Astrocyte (in vitro differentiated cells and primary cell): Measurements from ENCODE around the gene HBG2. TPM values are rescaled to one million over a fixed set of nuclear protein-coding genes. Genes with fewer than 3 reads are reported as not detected.
A peak's percentile ranks its signal among the peaks of the same experiment; 100 is the strongest.

Experiments
- DNase-seq: peaks from one replicate; pipeline ENCODE4 v3.0.0-alpha.2; 2010; ENCODE audit warnings: low read depth
- FAIRE-seq: peaks from 2 replicates; lab custom pipeline; 2011; peaks lifted over from hg19 to GRCh38; lab: Jason Lieb, UNC
- H2AFZ ChIP-seq: 2 replicates; pipeline ENCODE4 v1.6.0; 2012; ENCODE audit warnings: low read depth, low read length, inconsistent platforms
- H3K27ac ChIP-seq: 2 replicates; pipeline ENCODE4 v1.5.1; 2011; ENCODE audit warnings: low read depth, low read length, inconsistent platforms
- H3K27me3 ChIP-seq: 2 replicates; pipeline ENCODE4 v1.6.0; 2011; ENCODE audit warnings: low read length, inconsistent platforms; ENCODE audit not compliant: insufficient read depth
- H3K36me3 ChIP-seq: 2 replicates; pipeline ENCODE4 v1.5.1; 2011; ENCODE audit warnings: low read length, inconsistent platforms; ENCODE audit not compliant: insufficient read depth
- H3K4me1 ChIP-seq: 2 replicates; pipeline ENCODE4 v1.5.1; 2011; ENCODE audit warnings: low read length, inconsistent platforms; ENCODE audit not compliant: insufficient read depth
- H3K4me2 ChIP-seq: 2 replicates; pipeline ENCODE4 v1.6.0; 2012; ENCODE audit warnings: low read length, inconsistent platforms
- H3K4me3 ChIP-seq: 2 replicates; pipeline ENCODE4 v1.5.1; 2011; ENCODE audit warnings: low read depth, mild to moderate bottlenecking, low read length, inconsistent platforms; ENCODE audit not compliant: insufficient read depth
- H3K79me2 ChIP-seq: 2 replicates; pipeline ENCODE4 v1.6.0; 2012; ENCODE audit warnings: mild to moderate bottlenecking, low read length, inconsistent platforms; ENCODE audit not compliant: insufficient read depth
- H3K9ac ChIP-seq: 2 replicates; pipeline ENCODE4 v1.6.0; 2012; ENCODE audit warnings: mild to moderate bottlenecking, low read length, inconsistent platforms
- H3K9me3 ChIP-seq: 2 replicates; pipeline ENCODE4 v1.5.1; 2012; ENCODE audit warnings: low read depth, mild to moderate bottlenecking, low read length, inconsistent platforms; ENCODE audit not compliant: insufficient read depth
- H4K20me1 ChIP-seq: 2 replicates; pipeline ENCODE4 v1.6.0; 2012; ENCODE audit warnings: low read length, inconsistent platforms; ENCODE audit not compliant: insufficient read depth
- H3K27ac Mint-ChIP-seq: one replicate; pipeline ENCODE4 v1.8.0; 2021; ENCODE audit warnings: mild to moderate bottlenecking, mixed read lengths; ENCODE audit not compliant: unreplicated experiment
- H3K27me3 Mint-ChIP-seq: one replicate; pipeline ENCODE4 v1.8.0; 2021; ENCODE audit warnings: low read depth, mixed read lengths; ENCODE audit not compliant: unreplicated experiment
- H3K36me3 Mint-ChIP-seq: one replicate; pipeline ENCODE4 v1.8.0; 2021; ENCODE audit warnings: low read depth, mixed read lengths; ENCODE audit not compliant: unreplicated experiment
- H3K4me1 Mint-ChIP-seq: one replicate; pipeline ENCODE4 v1.8.0; 2021; ENCODE audit warnings: low read depth, mixed read lengths; ENCODE audit not compliant: unreplicated experiment
- H3K4me3 Mint-ChIP-seq: one replicate; pipeline ENCODE4 v1.8.0; 2021; ENCODE audit warnings: mild to moderate bottlenecking, moderate library complexity, mixed read lengths; ENCODE audit not compliant: unreplicated experiment
- H3K9me3 Mint-ChIP-seq: one replicate; pipeline ENCODE4 v1.8.0; 2021; ENCODE audit warnings: mild to moderate bottlenecking, mixed read lengths; ENCODE audit not compliant: unreplicated experiment
- EZH2 ChIP-seq: IDR thresholded peaks from 2 replicates; pipeline ENCODE4 v1.6.1; 2012; ENCODE audit warnings: mild to moderate bottlenecking, low read length, inconsistent platforms; ENCODE audit not compliant: insufficient read depth
- total RNA-seq: library from RNA; stranded (reverse); gene quantifications from 2 replicates; pipeline ENCODE4 v1.2.1, GENCODE V29; 2021
- TF ChIP-seq, protein P1 (sequence below): IDR thresholded peaks from 2 replicates; pipeline ENCODE4 v1.5.1; 2011; ENCODE audit warnings: low read depth, mild to moderate bottlenecking, inconsistent platforms, low read length, moderate library complexity; ENCODE audit not compliant: insufficient read depth

Gene HBG2
- total RNA-seq, 1 donor from 2014 or later = not detected

DNA sequence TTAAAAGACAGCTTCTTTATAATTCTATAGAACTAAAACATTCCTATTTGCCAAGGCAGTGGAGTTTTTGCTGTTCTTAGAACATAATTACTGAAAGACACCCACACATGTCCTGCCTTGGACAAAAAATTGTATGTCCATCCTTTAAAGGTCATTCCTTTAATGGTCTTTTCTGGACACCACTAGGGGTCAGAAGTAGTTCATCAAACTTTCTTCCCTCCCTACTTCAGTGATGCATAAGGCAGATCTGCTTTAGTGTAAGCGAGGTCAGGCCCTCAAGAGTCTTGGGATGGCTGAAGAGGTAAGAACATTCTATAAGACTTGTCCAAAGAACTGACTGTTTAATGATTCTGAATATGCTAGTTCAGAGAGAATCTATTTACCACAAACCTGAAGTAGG lies 49.8 kb downstream of the HBG2 start:
- no peak overlapping the region for H3K4me2 ChIP-seq
- no peaks in the 10 kb centered on the region for H3K79me2 ChIP-seq
- no peaks in the 10 kb centered on the region for H3K4me1 ChIP-seq
- H3K27ac ChIP-seq = no peak overlapping the region
- DNase-seq (peak; percentile 45), FAIRE-seq (peak; percentile 87)
- H4K20me1 ChIP-seq = no peaks in the 10 kb centered on the region
- Mint-ChIP-seq H3K27me3 (no peaks in the 10 kb centered on the region), H3K4me3 (no peak overlapping the region), H3K9me3 (no peaks in the 10 kb centered on the region), H3K27ac (no peak overlapping the region), H3K36me3 (no peaks in the 10 kb centered on the region), H3K4me1 (no peaks in the 10 kb centered on the region)
- H3K9me3 ChIP-seq = no peaks in the 10 kb centered on the region
- no peak overlapping the region for H2AFZ ChIP-seq
- no peak overlapping the region for H3K9ac ChIP-seq
- TF ChIP-seq, protein P1, sequence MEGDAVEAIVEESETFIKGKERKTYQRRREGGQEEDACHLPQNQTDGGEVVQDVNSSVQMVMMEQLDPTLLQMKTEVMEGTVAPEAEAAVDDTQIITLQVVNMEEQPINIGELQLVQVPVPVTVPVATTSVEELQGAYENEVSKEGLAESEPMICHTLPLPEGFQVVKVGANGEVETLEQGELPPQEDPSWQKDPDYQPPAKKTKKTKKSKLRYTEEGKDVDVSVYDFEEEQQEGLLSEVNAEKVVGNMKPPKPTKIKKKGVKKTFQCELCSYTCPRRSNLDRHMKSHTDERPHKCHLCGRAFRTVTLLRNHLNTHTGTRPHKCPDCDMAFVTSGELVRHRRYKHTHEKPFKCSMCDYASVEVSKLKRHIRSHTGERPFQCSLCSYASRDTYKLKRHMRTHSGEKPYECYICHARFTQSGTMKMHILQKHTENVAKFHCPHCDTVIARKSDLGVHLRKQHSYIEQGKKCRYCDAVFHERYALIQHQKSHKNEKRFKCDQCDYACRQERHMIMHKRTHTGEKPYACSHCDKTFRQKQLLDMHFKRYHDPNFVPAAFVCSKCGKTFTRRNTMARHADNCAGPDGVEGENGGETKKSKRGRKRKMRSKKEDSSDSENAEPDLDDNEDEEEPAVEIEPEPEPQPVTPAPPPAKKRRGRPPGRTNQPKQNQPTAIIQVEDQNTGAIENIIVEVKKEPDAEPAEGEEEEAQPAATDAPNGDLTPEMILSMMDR = peak; percentile 63
- no peak for TF ChIP-seq EZH2
- H3K36me3 ChIP-seq = no peaks in the 10 kb centered on the region
- no peaks in the 10 kb centered on the region for H3K27me3 ChIP-seq
- no peak overlapping the region for H3K4me3 ChIP-seq

GRCh38 chr11:5203366-5203765 lies 51.2 kb downstream of the HBG2 start:
- no peaks in the 10 kb centered on the region for H3K9me3 Mint-ChIP-seq
- DNase-seq = no peak
- H3K36me3 Mint-ChIP-seq = no peaks in the 10 kb centered on the region
- H3K4me2 ChIP-seq = no peak overlapping the region
- H3K4me1 Mint-ChIP-seq = no peaks in the 10 kb centered on the region
- no peak overlapping the region for H3K4me3 ChIP-seq
- H3K27me3 Mint-ChIP-seq = no peaks in the 10 kb centered on the region
- H3K27ac ChIP-seq = no peak overlapping the region
- no peaks in the 10 kb centered on the region for H3K79me2 ChIP-seq
- FAIRE-seq = no peak
- no peak overlapping the region for H3K9ac ChIP-seq
- H3K36me3 ChIP-seq = no peaks in the 10 kb centered on the region
- no peaks in the 10 kb centered on the region for H3K4me1 ChIP-seq
- TF ChIP-seq EZH2 = no peak
- TF ChIP-seq, protein P1 = no peak
- no peaks in the 10 kb centered on the region for H3K9me3 ChIP-seq
- no peak overlapping the region for H3K27ac Mint-ChIP-seq
- H2AFZ ChIP-seq = no peak overlapping the region
- no peaks in the 10 kb centered on the region for H3K27me3 ChIP-seq
- no peaks in the 10 kb centered on the region for H4K20me1 ChIP-seq
- H3K4me3 Mint-ChIP-seq = no peak overlapping the region

Other genes with a start within 250 kb of the HBG2 start
- not detected in 2 replicates for gene OR52J3, start 208.3 kb downstream of the HBG2 start, total RNA-seq
- not detected in 2 replicates for gene OR52E2, start 195.2 kb downstream of the HBG2 start, total RNA-seq
- gene OR52E1, start 185.2 kb downstream of the HBG2 start, total RNA-seq = 0.31 TPM in 1 of 2 replicates, not detected in the other
- gene OR52A5, start 116.4 kb downstream of the HBG2 start, total RNA-seq = not detected in 2 replicates
- not detected in 2 replicates for gene OR52A1, start 100.0 kb downstream of the HBG2 start, total RNA-seq
- not detected in 2 replicates for gene OR51V1, start 54.1 kb downstream of the HBG2 start, total RNA-seq
- gene HBB, start 27.7 kb downstream of the HBG2 start, total RNA-seq = not detected in 2 replicates
- not detected in 2 replicates for gene HBD, start 20.3 kb downstream of the HBG2 start, total RNA-seq
- gene HBG1, start 4.9 kb downstream of the HBG2 start, total RNA-seq = not detected in 2 replicates
- gene HBE1, start 15.2 kb upstream of the HBG2 start, total RNA-seq = not detected in 2 replicates
- gene OR51B4, start 47.2 kb upstream of the HBG2 start, total RNA-seq = not detected in 2 replicates
- not detected in 2 replicates for gene OR51B2, start 69.5 kb upstream of the HBG2 start, total RNA-seq
- not detected in 2 replicates for gene OR51B5, start 88.7 kb upstream of the HBG2 start, total RNA-seq
- not detected in 2 replicates for gene OR51B6, start 96.7 kb upstream of the HBG2 start, total RNA-seq
- gene OR51M1, start 129.0 kb upstream of the HBG2 start, total RNA-seq = not detected in 2 replicates
- not detected in 2 replicates for gene OR51Q1, start 167.3 kb upstream of the HBG2 start, total RNA-seq
- not detected in 2 replicates for gene OR51I1, start 186.7 kb upstream of the HBG2 start, total RNA-seq
- gene OR51I2, start 194.5 kb upstream of the HBG2 start, total RNA-seq = not detected in 2 replicates
- gene OR52D1, start 233.9 kb upstream of the HBG2 start, total RNA-seq = not detected in 2 replicates